Measurements from ENCODE around the gene CHST15.

DNA sequence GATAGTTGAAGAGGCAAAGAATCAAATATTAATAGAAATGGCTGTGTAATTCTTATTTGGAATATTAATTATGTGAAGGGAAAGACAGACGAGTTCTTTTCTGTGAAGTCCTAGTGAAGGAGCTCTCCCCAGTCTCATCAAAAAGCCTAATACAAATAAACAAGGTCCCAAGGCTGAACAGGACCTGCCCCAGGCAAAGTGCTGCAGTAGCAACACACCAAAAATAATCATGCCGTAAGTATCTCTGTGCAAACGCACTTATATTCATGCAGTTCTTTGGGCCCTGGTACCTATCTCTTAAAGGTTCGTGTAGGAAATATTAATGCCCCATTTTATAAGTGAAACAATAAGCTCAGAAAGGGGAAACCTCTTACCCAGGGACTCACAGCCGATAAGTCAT, 12.2 kb upstream of the CHST15 start:
- TF ChIP-seq, protein P1, sequence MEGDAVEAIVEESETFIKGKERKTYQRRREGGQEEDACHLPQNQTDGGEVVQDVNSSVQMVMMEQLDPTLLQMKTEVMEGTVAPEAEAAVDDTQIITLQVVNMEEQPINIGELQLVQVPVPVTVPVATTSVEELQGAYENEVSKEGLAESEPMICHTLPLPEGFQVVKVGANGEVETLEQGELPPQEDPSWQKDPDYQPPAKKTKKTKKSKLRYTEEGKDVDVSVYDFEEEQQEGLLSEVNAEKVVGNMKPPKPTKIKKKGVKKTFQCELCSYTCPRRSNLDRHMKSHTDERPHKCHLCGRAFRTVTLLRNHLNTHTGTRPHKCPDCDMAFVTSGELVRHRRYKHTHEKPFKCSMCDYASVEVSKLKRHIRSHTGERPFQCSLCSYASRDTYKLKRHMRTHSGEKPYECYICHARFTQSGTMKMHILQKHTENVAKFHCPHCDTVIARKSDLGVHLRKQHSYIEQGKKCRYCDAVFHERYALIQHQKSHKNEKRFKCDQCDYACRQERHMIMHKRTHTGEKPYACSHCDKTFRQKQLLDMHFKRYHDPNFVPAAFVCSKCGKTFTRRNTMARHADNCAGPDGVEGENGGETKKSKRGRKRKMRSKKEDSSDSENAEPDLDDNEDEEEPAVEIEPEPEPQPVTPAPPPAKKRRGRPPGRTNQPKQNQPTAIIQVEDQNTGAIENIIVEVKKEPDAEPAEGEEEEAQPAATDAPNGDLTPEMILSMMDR (IDR thresholded peaks at IDR 0.05): no peak
- no peak for TF ChIP-seq POLR2A (IDR thresholded peaks at IDR 0.05)
